ENCODE results near the gene LCA5.

DNA sequence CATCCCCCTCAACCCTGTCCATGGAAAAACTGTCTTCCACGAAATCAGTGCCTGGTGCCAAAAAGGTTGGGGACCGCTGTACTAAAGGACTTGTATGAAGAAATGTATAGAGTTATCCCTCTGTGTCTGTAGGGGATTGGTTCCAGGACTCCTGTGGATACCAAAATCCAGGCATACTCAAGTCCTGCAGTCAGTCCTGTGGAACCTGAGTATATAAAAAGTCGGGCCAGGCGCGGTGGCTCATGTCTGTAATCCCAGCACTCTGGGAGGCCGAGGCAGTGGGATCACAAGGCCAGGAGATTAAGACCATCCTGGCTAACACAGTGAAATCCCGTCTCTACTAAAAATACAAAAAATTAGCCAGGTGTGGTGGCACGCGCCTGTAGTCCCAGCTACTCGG is 42.0 kb downstream of the LCA5 start:
- TF ChIP-seq CTCF (IDR thresholded peaks at IDR 0.05 in 2 of 3, conservative IDR thresholded peaks at IDR 0.05 in 1 of 3; ENCODE audit: borderline replicate concordance in 1 of 3, insufficient read depth in 1 of 3, low read depth in 2 of 3, low read length in 2 of 3) (no peak), CEBPB (IDR thresholded peaks at IDR 0.05; ENCODE audit: low read depth) (no peak), YY1 (IDR thresholded peaks at IDR 0.05; ENCODE audit: extremely low read depth, insufficient replicate concordance, low read depth, low read length) (no peak), EZH2 (IDR thresholded peaks at IDR 0.05) (no peak)
